PFSK-1 (cell line): ENCODE measurements around the gene PPP5C.

Experiments used
- FOXP2 ChIP-seq: optimal IDR thresholded peaks from 2 replicates; pipeline ENCODE3; 2011; ENCODE audit warnings: borderline replicate concordance, control low read depth, inconsistent platforms; ENCODE audit not compliant: insufficient read depth; ENCODE audit errors: extremely low read length, extremely low read depth
- POLR2AphosphoS5 ChIP-seq: IDR thresholded peaks from 2 replicates; pipeline ENCODE4 v1.6.1; 2012; ENCODE audit warnings: low read depth, mild to moderate bottlenecking, control low read depth, low read length, moderate library complexity
- SIN3A ChIP-seq: IDR thresholded peaks from 2 replicates; pipeline ENCODE4 v1.6.1; 2012; ENCODE audit warnings: mild to moderate bottlenecking, low read length, moderate library complexity, borderline replicate concordance; ENCODE audit not compliant: insufficient read depth
- TAF1 ChIP-seq: IDR thresholded peaks from 2 replicates; pipeline ENCODE4 v1.6.1; 2012; ENCODE audit warnings: low read length, control low read depth, borderline replicate concordance; ENCODE audit not compliant: insufficient read depth
- TF ChIP-seq, protein P1 (sequence below), 2 experiments: IDR thresholded peaks; 2 replicates each; pipeline versions ENCODE4 v1.6.1 to v1.8.0; 2011 to 2012; ENCODE audit warnings: low read depth in 2 of 2, low read length in 2 of 2, control low read depth in 1 of 2, inconsistent platforms in 1 of 2, mild to moderate bottlenecking in 1 of 2, moderate library complexity in 1 of 2; ENCODE audit not compliant: insufficient read depth in 1 of 2

DNA sequence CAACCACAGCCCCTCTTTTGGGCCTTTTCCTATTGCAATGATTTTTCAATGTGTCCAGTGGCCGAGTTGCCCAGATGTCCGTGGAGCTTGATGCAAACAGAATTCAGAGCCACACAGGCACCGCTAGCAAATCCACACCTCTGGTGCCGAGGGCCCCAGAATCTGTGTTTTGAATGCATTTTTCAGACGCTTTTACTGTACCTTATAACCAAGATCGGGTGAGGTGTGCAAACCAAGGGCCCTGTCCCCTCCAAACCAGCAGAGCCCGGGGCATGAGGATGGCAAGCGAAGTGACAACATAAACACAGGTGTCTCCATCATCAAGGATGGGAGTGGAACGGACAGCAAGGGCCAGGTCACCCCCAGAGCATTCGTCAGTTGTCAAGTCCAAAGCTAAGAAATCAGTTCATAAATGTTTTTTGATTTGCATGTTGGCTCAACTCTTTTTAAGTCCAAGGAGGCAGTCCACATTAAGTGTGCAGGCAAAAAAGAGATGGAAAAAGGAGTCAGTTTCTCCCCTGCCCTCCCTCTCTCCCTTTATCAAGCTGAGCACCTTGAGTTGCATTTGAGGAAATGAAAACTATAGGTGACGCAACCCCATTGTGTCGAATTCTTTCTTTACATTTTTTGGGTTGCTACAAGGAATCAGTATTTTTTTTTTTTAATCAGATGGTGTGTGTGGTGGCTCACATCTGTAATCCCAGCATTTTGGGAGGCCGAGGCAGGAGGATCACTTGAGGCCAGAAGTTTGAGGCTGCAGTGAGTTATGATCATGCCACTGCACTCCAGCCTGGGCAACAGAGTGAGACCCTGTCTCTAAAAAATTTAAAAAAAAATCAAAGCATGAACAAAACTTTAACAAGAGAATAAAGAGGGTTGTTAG, 63.6 kb downstream of the PPP5C start:
- no peak for TF ChIP-seq TAF1
- TF ChIP-seq, protein P1, sequence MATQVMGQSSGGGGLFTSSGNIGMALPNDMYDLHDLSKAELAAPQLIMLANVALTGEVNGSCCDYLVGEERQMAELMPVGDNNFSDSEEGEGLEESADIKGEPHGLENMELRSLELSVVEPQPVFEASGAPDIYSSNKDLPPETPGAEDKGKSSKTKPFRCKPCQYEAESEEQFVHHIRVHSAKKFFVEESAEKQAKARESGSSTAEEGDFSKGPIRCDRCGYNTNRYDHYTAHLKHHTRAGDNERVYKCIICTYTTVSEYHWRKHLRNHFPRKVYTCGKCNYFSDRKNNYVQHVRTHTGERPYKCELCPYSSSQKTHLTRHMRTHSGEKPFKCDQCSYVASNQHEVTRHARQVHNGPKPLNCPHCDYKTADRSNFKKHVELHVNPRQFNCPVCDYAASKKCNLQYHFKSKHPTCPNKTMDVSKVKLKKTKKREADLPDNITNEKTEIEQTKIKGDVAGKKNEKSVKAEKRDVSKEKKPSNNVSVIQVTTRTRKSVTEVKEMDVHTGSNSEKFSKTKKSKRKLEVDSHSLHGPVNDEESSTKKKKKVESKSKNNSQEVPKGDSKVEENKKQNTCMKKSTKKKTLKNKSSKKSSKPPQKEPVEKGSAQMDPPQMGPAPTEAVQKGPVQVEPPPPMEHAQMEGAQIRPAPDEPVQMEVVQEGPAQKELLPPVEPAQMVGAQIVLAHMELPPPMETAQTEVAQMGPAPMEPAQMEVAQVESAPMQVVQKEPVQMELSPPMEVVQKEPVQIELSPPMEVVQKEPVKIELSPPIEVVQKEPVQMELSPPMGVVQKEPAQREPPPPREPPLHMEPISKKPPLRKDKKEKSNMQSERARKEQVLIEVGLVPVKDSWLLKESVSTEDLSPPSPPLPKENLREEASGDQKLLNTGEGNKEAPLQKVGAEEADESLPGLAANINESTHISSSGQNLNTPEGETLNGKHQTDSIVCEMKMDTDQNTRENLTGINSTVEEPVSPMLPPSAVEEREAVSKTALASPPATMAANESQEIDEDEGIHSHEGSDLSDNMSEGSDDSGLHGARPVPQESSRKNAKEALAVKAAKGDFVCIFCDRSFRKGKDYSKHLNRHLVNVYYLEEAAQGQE (IDR thresholded peaks at IDR 0.05; ENCODE audit: insufficient read depth in 1 of 2, low read depth in 2 of 2, low read length in 2 of 2): no peak
- no peak; the same call in 1 of the 2 replicates for TF ChIP-seq POLR2AphosphoS5
- TF ChIP-seq SIN3A: no peak
- no peak for TF ChIP-seq FOXP2
